HG03521 (cell line): ENCODE measurements around the gene USP37.

Experiments
- ATAC-seq: cut with Tn5 transposase; IDR thresholded peaks from one replicate; pipeline ENCODE4 v1.9.1; 2021; ENCODE audit warnings: mild to moderate bottlenecking, moderate library complexity; ENCODE audit not compliant: unreplicated experiment

USP37 gene

DNA sequence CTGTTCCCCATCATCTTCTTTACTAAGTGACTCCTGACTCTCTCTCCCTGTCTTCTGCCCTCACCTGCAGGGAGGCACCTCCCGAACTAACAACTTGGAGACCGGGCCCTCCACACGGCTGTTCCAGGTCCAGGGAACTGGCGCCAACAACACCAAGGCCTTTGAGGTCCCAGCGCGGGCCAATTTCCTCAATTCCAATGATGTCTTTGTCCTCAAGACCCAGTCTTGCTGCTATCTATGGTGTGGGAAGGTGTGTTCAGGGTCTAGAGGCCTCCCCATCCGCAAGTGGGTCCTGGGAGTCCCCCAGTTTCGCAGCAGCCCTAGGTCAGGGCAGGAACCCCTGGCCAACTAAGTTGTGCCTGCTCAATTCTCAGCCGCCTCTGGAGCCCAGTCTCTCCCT, 133.7 kb downstream of the USP37 start:
- no peak for ATAC-seq

DNA sequence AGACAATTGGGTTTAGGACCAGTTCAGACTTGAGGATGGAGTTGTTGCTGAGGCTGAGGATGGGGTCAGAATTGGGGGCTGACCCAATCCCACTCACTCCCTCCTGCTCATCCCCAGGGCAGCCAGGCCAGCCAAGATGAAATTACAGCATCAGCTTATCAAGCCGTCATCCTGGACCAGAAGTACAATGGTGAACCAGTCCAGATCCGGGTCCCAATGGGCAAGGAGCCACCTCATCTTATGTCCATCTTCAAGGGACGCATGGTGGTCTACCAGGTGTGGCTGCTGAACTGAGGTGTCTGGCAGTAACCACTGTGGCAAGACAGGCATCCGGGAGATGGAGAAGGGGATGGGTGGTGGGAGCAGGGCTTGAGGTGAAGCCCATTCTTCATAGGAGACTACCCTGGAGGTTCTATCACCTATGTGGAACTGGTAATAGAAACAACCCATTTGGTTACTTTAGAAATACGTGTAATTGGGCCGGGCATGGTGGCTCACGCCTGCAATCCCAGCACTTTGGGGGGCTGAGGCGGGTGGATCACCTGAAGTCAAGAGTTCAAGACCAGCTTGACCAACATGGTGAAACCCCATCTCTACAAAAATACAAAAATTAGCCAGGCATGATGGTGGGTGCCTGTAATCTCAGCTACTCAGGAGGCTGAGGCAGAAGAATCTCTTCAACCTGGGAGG, 135.3 kb downstream of the USP37 start:
- ATAC-seq, result no peak

DNA sequence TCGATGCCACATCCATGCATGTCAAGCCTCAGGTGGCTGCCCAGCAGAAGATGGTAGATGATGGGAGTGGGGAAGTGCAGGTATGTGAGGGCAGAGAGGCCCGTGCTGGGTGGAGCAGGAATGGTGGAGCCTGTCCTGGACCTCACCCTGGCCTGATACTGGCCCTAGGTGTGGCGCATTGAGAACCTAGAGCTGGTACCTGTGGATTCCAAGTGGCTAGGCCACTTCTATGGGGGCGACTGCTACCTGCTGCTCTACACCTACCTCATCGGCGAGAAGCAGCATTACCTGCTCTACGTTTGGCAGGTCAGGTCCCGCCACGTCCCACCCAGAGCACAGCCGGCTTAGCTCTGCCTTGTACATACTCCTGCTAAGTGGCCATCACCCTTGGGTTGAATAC, 136.3 kb downstream of the USP37 start:
- ATAC-seq, result no peak

DNA sequence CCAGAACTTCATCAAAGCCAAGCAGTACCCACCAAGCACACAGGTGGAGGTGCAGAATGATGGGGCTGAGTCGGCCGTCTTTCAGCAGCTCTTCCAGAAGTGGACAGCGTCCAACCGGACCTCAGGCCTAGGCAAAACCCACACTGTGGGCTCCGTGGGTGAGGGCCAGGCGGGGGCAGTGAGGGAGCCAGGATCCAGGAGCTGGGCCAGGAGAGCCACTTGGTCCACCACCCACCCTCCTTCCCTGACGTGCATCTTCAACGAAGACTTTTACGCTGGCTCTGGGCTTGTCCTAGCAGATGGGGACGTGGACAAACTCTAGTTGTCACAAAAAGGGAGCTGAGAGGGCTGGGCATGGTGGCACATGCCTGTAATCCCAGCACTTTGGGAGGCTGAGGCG, 137.4 kb downstream of the USP37 start:
- ATAC-seq, result no peak

DNA sequence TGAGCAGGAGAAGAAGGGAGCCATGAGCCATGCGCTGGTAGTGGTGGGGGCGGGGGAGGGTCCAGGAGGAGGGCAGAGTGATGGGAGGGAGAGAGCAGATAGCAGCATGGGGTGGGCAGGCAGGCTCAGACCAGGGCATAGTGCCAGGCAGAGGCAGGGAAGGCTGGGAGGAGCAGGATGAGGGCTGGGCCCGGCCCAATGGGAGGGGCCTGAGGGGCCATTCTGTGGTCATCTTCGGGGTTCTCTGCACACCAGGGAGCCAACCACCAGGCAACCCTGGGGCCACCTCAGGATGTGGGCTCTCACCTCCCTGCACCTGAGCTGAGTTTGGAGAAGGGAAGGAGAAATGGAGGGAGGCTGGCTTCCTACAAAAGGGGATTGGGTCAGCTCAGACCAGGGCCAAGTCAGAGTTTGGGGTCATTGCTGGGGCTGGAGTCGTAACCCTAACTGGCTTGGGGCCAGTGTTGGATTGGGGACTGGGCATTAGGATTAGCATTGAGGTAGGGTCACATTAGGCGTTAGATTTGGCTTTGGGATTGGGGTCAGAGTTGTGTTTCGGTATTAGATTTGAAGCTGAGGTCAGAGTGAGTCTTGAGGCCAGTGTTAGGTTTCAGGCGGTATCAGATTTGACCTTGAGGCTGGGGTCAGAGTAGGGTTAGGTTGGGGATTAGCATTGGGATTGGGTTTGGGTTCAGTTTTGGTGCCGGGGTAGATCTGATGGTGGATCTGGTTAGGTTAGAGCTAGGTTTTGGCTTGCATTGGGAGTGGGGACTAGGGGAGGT, 138.0 kb downstream of the USP37 start:
- ATAC-seq, result no peak

DNA sequence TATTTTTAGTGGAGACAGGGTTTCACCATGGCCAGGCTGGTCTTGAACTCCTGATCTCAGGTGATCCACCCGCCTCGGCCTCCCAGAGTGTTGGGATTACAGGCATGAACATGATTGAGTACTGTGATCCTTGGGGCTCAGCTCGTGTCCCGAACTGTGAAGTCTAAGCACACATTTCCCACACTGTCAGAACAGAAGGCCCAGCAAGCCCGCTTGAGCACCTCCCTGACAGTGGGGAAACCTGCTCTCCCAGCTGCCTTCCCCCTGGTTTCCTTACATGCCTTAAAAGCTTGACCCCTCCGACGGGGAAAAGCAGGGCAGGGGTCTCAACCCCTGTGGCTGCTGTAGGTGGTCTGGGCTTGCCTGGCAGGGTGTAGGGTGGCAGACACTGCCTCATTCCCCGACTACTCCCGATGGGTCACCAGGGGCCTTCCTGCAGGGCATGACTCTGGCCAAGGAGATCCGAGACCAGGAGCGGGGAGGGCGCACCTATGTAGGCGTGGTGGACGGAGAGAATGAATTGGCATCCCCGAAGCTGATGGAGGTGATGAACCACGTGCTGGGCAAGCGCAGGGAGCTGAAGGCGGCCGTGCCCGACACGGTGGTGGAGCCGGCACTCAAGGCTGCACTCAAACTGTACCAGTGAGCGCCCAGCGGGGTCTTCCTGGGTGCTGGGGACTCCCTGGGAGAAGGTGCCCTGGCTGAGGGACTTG, 139.1 kb downstream of the USP37 start:
- ATAC-seq, result no peak

DNA sequence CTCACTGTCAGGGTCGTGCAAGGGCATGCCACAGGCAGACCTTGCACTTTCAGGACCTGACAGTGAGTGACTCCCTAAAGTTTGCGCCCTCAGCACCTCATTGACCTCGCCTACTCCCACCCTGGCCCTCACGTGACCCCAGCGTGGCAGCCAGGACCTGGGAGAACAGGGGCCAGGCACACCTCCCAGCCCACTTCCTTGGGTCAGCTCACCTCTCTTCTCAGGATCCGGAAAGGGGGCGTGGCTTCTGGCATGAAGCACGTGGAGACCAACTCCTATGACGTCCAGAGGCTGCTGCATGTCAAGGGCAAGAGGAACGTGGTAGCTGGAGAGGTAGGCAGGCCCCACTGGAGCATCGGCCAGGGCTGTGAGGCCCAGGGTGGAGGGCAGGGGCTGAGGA, 140.4 kb downstream of the USP37 start:
- no peak for ATAC-seq

DNA sequence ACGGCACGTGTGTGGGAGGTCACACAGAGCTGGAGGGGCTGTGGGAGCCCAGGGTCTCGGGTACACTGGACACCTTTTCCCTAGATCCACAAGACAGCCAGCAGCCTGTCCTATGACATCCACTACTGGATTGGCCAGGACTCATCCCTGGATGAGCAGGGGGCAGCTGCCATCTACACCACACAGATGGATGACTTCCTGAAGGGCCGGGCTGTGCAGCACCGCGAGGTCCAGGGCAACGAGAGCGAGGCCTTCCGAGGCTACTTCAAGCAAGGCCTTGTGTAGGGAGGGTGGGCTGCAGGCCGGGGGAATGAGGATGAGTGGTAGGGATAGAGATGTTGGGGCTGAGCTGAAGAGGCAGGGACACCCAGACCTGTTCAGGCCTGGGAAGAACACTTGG, 142.6 kb downstream of the USP37 start:
- ATAC-seq, result no peak

DNA sequence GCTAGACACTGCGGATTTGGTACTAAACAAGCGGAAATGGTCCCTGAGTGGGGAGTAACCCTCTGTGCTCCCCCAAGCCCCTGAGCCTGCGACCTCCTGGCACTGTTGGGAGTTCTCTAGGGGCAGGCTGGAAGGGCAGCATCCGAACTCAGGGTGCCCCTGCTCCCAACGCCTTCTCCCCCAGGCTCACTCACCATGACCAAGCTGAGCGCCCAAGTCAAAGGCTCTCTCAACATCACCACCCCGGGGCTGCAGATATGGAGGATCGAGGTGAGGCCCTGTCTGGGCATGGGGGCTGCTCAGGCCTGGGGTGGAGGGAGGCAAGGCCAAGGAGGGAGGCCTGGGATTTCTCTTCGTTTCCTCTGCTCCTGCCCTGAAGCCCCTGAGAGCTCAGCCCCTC, 144.6 kb downstream of the USP37 start:
- no peak for ATAC-seq

DNA sequence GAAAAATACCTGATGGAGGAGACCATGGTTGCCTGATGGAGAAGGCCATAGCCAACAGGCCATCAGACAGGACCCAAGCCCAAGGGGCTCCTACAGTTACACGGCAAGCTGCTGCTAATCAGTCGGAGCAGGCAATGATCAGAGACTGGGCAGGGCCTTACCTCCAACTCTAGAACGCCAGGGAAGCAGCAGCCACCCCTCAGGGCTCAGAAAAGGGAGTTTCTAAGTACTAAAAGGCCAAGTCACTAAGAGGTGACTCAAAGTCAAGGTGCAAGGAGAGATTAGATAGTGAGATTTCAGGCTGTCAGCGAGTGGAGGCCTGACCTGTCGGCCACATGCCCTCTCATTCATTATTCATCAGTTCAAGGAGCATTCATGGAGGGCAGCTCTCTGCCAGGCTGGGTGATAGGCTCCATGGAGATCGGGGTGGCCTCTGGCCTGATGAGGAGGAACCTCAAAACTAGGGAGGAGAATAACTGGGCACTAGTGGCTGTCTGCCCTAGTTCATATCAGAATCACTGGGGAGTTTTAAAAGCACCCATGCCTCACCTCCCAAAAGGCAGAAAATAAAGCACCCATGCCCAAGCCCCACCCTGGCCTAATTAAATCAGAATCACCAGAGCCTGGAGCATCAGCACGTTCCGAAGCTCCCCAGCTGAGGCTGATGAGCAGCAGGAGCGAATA, 145.6 kb downstream of the USP37 start:
- ATAC-seq, result no peak

DNA sequence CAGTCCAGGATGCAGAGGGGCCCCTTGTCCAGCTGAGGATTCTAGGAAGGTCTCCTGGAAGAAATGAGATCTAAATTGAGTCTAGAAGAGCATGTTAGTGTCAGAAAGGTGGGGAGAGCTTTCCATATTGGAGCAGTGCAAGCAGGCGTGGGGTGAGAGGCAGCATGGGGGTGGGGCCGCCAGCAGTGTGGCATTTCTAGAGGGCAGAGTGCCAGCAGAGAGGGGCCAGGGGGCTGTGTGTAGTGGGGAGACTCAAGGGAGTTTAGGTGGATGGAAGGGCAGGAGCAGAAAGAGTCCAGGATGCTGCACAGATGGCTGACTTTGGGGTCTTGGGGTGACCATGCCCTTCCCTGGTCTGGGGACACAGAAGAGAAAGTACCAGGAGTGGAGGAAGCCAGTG, 147.1 kb downstream of the USP37 start:
- no peak for ATAC-seq

DNA sequence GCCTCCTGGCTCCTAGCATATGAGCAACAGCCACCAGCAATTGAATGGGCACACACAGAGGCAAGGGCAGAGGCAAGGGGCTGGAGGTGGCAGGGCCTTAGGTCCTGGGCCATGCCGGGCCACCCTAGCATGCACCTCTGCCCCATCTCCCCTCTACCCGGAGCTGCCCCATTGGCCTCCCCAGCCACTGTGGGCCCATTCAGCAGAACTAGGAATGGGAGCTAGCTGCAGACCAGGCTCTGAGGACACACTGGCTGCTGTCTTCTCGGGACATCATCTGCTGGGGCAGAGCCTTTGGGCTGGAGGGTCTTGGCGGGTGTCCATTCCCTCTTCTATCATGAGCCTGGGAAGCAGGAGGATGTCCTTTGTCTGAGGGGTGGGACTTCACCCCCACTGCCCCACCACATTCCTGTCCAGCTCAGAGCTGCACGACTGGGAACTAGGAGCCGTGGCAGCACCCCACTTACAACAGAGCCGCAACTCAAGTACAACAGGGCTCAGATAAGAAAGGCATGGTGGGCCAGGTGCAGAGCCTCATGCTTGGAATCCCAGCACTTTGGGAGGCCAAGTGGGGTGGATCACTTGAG, 148.4 kb downstream of the USP37 start:
- no peak for ATAC-seq

DNA sequence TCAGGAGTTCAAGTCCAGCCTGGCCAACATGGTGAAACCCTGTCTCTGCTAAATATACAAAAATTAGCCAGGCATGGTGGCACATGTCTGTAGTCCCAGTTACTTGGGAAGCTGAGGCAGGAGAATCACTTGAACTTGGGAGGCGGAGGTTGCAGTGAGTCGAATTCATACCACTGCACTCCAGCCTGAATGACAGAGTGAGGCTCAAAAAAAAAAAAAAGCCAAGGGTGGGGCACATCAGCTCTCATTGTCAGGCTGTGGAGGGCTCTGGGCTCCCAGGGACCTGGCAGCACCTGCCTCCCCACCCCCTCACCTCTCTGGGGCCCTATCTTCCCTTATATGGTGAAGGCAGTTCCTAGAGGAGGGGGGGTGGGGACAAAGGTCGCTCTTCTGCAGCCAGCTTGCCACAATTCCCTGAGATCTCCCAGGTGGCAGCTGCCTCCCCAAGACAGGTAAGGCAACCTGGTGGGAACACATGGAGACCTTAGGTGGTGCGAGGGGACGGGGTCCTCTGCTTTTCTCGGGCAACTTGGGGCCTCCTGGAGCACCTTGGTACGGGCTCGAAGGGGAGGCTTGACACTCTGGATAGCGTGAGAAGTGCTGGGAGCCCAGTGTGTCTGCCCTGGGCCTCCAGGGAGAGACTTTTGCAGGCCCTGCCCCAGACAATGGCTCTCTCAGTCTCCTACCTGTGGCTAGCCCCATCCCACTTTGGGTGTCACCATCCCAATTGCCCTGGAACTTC, 149.3 kb downstream of the USP37 start, which contains the start of gene VIL1:
VIL1 (plus strand) TSS at position 407 of the 742 bp plus-strand sequence. CDS start 4,656 bp downstream, outside the sequence.
- ATAC-seq, result no peak

DNA sequence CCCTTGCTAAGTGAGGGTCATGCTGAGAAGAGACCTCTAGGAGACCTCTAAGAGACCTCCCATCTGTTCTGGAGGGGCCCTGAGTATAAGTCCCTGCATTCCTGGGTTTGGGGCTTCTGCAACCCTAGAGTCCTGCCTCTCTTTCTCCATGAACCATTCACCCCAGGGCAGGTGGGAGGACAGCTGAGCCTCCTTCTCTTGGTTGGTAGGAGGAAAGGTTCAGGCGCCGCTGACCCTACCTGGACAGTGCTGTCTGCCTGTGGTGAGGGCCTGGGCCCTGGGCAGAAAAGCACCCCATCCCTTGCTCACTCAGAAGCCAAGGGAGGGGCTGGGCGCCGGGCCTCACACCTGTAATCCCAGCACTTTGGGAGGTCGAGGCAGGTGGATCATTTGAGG, 149.8 kb downstream of the USP37 start:
- ATAC-seq, result no peak

DNA sequence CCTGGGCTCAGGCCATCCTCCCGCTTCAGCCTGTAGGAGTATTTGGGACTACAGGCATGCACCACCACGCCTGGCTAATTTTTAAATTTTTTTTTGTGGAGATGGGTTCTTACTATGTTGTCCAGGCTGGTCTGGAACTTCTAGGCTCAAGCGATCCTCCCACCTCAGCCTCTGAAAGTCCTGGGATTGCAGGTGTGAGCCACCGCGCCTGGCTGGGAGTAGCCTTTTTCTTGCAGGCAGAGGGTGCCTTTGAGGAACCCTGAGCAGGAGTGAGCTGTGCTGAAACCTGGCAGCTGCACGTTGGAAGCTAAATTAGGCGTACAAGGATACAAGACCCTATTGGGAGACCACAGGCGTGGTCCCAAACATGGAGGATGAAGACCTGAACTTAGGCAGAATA, 160.4 kb downstream of the USP37 start:
- no peak for ATAC-seq

DNA sequence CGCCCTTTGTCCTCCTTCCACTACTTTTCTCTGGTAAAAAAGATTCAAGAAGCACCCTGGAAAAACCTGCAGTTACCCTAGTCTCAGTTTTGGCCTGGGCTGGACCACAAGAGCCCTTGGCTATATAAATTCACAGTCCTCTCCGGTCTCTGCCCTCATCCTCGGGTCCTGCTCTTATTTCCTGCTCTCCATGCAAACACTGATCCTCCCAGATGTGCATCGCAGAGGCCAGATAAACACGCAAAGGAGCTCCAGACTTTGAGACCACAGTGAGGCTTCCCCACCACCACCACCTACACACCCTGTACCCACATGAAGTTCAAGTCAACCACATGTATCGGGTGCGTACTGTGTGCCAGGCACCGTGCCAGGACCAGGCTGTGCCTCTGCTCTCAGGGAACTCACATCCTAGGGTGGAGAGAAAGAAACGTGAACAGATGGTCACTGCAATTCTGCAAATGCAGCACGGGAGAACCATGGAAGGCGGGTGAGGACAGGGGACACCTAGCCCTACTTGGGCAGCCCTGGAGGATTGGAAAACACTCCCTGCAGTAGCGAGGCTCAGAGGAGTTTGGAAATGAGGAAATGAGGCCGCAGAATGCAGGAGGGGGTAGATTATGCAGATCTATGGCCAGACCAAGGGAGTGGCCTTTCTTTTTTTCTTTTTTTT, 161.1 kb downstream of the USP37 start:
- no peak for ATAC-seq

DNA sequence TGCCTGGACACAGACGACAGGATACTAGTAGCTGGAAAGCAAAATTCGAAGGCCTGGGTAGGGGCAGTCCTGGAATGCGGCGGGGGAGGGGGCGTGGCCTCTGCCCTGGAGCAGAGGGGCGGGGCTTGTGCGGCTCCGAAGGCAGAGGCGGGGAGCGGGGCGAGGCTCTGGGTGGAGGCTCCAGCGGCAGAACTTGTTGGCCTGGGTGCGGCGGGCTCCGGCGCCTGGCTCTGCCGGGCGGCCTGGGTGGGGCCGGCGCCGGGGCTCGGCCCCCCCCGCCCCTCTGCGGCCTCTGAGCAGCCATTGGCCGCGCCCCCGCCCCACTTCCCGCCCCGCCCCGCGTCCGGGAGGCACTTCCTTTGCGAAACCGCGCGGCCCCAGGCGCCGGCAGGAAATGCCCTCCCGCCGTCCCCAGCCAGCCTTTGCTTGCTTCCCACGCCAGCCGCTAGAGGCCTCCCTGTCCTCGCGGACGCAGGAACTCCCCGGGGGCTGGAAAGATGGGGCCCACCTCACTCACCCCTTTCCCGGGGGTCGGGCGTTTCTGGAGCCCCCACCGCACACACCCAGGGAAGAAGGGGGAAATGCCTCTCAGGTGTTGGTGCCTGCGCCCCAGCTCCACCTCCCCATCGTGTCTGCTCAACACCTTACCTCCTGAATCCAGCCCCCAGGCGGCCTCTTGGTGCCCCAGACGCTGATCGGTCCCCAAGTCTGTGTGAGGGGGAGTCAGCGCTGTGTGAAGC, 161.8 kb downstream of the USP37 start:
- peak; percentile 88 for ATAC-seq

DNA sequence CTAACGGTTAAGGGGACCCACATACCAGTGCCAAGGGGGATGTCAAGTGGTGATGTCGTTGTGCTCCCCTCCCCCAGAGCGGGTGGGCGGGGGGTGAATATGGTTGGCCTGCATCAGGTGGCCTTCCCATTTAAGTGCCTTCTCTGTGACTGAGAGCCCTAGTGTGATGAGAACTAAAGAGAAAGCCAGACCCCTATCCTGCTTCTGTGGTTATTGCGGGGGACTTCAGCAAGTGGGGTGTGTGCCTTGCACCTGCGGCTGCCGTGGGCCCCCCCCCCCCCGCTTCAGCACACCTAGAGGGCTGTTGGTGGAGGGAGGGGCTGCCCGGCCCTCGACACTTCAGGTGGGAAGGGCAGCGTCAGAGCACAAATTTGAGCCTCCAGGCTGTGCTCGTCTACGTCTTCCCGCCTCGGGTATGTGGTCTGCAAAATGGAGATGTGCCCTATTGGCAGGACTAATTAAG, 162.4 kb downstream of the USP37 start:
- no peak for ATAC-seq
